Upper lobe of right lung (tissue), 1 donor: Measurements from ENCODE around the gene RANBP17. TPM values are rescaled to one million over a fixed set of nuclear protein-coding genes. Genes with fewer than 3 reads are reported as not detected.

ENCODE experiments used
- ATAC-seq: fragments of 200-7000 bp; cut with Tn5 transposase; one replicate; pipeline ENCODE4 v1.9.1; 2020; ENCODE audit warnings: mild to moderate bottlenecking, moderate library complexity
- DNase-seq: peaks from one replicate; pipeline ENCODE4 v3.0.0-alpha.2; 2020
- H3K27ac ChIP-seq: fragments of 200-600 bp; one replicate; pipeline ENCODE4 v1.8.0; 2022
- H3K27me3 ChIP-seq: fragments of 200-600 bp; one replicate; pipeline ENCODE4 v1.8.0; 2022; ENCODE audit warnings: mild to moderate bottlenecking
- H3K36me3 ChIP-seq: fragments of 200-600 bp; one replicate; pipeline ENCODE4 v1.8.0; 2022
- H3K4me1 ChIP-seq: fragments of 200-600 bp; one replicate; pipeline ENCODE4 v1.8.0; 2022
- H3K4me3 ChIP-seq: fragments of 200-600 bp; one replicate; pipeline ENCODE4 v1.8.0; 2022; ENCODE audit warnings: mild to moderate bottlenecking
- H3K9me3 ChIP-seq: fragments of 200-600 bp; one replicate; pipeline ENCODE4 v1.8.0; 2022
- CTCF ChIP-seq: fragments of 200-600 bp; IDR thresholded peaks from one replicate; pipeline ENCODE4 v1.8.0; 2022; ENCODE audit warnings: antibody characterized with exemption
- intact Hi-C: fragments of 100-400 bp; cut with DNase I; formaldehyde crosslinking; loops from one replicate; pipeline ENCODE4 v1.11.0; 2022
- total RNA-seq: library from RNA; stranded (reverse); fragmentation: NEBNext Ultra II Directional; extraction: Animal tissue kit (Norgen Biotek cat#: 25700); gene quantifications from one replicate; pipeline ENCODE4 v1.2.1, GENCODE V29; 2021
- donor health status: DM: no; HTN: yes; CAD: no; lungs with severe emphysema.

RANBP17 gene
- total RNA-seq, 1 donor from 2014 or later: 17.8 TPM

- ATAC-seq: no peak
- no peak for TF ChIP-seq CTCF
- Histone ChIP-seq H3K4me1 (no peaks in the 10 kb centered on the region), H3K4me3 (no peak overlapping the region), H3K9me3 (no peaks in the 10 kb centered on the region), H3K27me3 (no peaks in the 10 kb centered on the region), H3K27ac (no peak overlapping the region), H3K36me3 (no peaks in the 10 kb centered on the region)
- DNase-seq: no peak
- intact Hi-C loops: no loop called here
Measured at GRCh38 chr5:170885256-170885655, 23.4 kb downstream of the RANBP17 start.

- Histone ChIP-seq H3K4me3 (no peak overlapping the region), H3K36me3 (no peaks in the 10 kb centered on the region), H3K27ac (no peak overlapping the region), H3K27me3 (no peaks in the 10 kb centered on the region), H3K9me3 (no peaks in the 10 kb centered on the region), H3K4me1 (no peaks in the 10 kb centered on the region)
- DNase-seq (no peak), ATAC-seq (no peak)
- intact Hi-C loops: no loop called here
- TF ChIP-seq CTCF: no peak
Measured at GRCh38 chr5:170885809-170886208, 24.0 kb downstream of the RANBP17 start.

GRCh38 chr5:170886210-170886894 lies 24.5 kb downstream of the RANBP17 start:
- Histone ChIP-seq H3K27ac (no peak overlapping the region), H3K4me3 (no peak overlapping the region), H3K4me1 (no peaks in the 10 kb centered on the region), H3K9me3 (no peaks in the 10 kb centered on the region), H3K36me3 (no peaks in the 10 kb centered on the region), H3K27me3 (no peaks in the 10 kb centered on the region)
- ATAC-seq (no peak), DNase-seq (no peak)
- TF ChIP-seq CTCF: no peak
- intact Hi-C loops: no loop called here

GRCh38 chr5:170892196-170892595 lies 30.4 kb downstream of the RANBP17 start:
- no peaks in the 10 kb centered on the region for H3K36me3 ChIP-seq
- DNase-seq: no peak
- no peak for TF ChIP-seq CTCF
- intact Hi-C loops: no loop called here
- H3K4me1 ChIP-seq: no peaks in the 10 kb centered on the region
- no peak overlapping the region for H3K4me3 ChIP-seq
- H3K27ac ChIP-seq: no peak overlapping the region
- no peaks in the 10 kb centered on the region for H3K27me3 ChIP-seq
- no peaks in the 10 kb centered on the region for H3K9me3 ChIP-seq
- ATAC-seq: no peak

GRCh38 chr5:170894665-170895064 lies 32.8 kb downstream of the RANBP17 start:
- DNase-seq (no peak), ATAC-seq (no peak)
- Histone ChIP-seq H3K4me3 (no peak overlapping the region), H3K27me3 (no peaks in the 10 kb centered on the region), H3K4me1 (no peaks in the 10 kb centered on the region), H3K36me3 (no peaks in the 10 kb centered on the region), H3K9me3 (no peaks in the 10 kb centered on the region), H3K27ac (no peak overlapping the region)
- no peak for TF ChIP-seq CTCF
- intact Hi-C loops: no loop called here

GRCh38 chr5:170896779-170897178 lies 35.0 kb downstream of the RANBP17 start:
- peak; percentile 66 for DNase-seq
- ATAC-seq: peak; percentile 84
- Histone ChIP-seq H3K4me3 (no peak overlapping the region), H3K9me3 (no peaks in the 10 kb centered on the region), H3K27ac (no peak overlapping the region), H3K4me1 (no peaks in the 10 kb centered on the region), H3K36me3 (no peaks in the 10 kb centered on the region), H3K27me3 (no peaks in the 10 kb centered on the region)
- intact Hi-C loops: no loop called here
- TF ChIP-seq CTCF: peak; percentile 34
